Right cardiac atrium (tissue), 5 donors: ENCODE data around the gene C19orf47. TPM values are rescaled to one million over a fixed set of nuclear protein-coding genes. Genes with fewer than 3 reads are reported as not detected.

Experiments used
- ATAC-seq, 2 donors: fragments of 200-7000 bp; cut with Tn5 transposase; one replicate each; pipeline versions ENCODE4 v1.8.0 to v1.9.1; 2020; ENCODE audit warnings: moderate library complexity in 2 of 2, mild to moderate bottlenecking in 1 of 2
- DNase-seq, 3 donors: peaks; one replicate each; pipeline ENCODE4 v3.0.0-alpha.2; 2020
- H3K27ac ChIP-seq: one replicate; pipeline ENCODE4 v1.5.1; 2013; ENCODE audit warnings: mild to moderate bottlenecking, low read length, control low read depth, moderate library complexity
- H3K27me3 ChIP-seq: one replicate; pipeline ENCODE4 v1.6.1; 2013; ENCODE audit not compliant: control insufficient read depth, insufficient read depth
- H3K4me1 ChIP-seq: one replicate; pipeline ENCODE4 v1.6.1; 2013; ENCODE audit warnings: low read length; ENCODE audit not compliant: control insufficient read depth, insufficient read depth
- H3K4me3 ChIP-seq: one replicate; pipeline ENCODE4 v1.5.1; 2013; ENCODE audit warnings: low read length, control low read depth
- H3K9me3 ChIP-seq: one replicate; pipeline ENCODE4 v1.6.1; 2013; ENCODE audit warnings: low read length; ENCODE audit not compliant: control insufficient read depth
- WGBS: extraction: QIAGEN DNeasy Blood & Tissue Kit; methylation state at CpG from one replicate; pipeline ENCODE4 v1.1.7; 2013; 5-methylcytosine and 5-hydroxymethylcytosine counted together
- intact Hi-C, 4 donors: fragments of 100-400 bp; cut with DNase I; formaldehyde crosslinking; loops; one replicate each; pipeline versions ENCODE4 v1.11.0 to v1.14.0; 2022 to 2023
- polyA plus RNA-seq: library from polyadenylated mRNA; stranded (reverse); fragments of 200-250 nt; gene quantifications from one replicate; pipeline ENCODE4 v1.2.3, GENCODE V29; 2013
- total RNA-seq, 4 donors: library from RNA; stranded (reverse); fragmentation: NEBNext Ultra II Directional; extraction: Animal tissue kit (Norgen Biotek cat#: 25700); gene quantifications; one replicate each; pipeline ENCODE4 v1.2.1, GENCODE V29; 2021
- donor health status: healthy with polysubstance abuse.
- donor health status: DM: no; HTN: yes; CAD: no.
- donor health status: DM: no; HTN: no; CAD: no.
- donor health status: DM: no; HTN: yes; CAD: no; lungs with severe emphysema.
- donor health status: DM: yes; HTN: yes; CAD: no.

C19orf47 gene
- total and polyA plus RNA-seq, 5 donors: 116 to 194 (median 158) TPM

- ATAC-seq (no peak), DNase-seq (no peak)
- WGBS: 93% methylated on average over 1 of the region's 1 CpG
- Histone ChIP-seq H3K27me3 (no peaks in the 10 kb centered on the region), H3K9me3 (no peaks in the 10 kb centered on the region), H3K27ac (no peak overlapping the region), H3K4me1 (no peaks in the 10 kb centered on the region), H3K4me3 (no peak overlapping the region)
- intact Hi-C loops: loop anchor here in 3 of 4 donors (5.0 to 10.0 kb wide), 5 partner anchors 165 to 325 kb away; no protein-coding TSS in a partner anchor
Measured at GRCh38 chr19:40309666-40310065, 38.5 kb downstream of the C19orf47 start.

GRCh38 chr19:40305403-40305802, 42.8 kb downstream of the C19orf47 start:
- Histone ChIP-seq H3K27ac (no peak overlapping the region), H3K4me3 (no peak overlapping the region), H3K27me3 (no peaks in the 10 kb centered on the region), H3K9me3 (no peaks in the 10 kb centered on the region), H3K4me1 (no peaks in the 10 kb centered on the region)
- intact Hi-C loops: loop anchor here in 3 of 4 donors (2.0 to 10.0 kb wide), 6 partner anchors 161 to 329 kb away; no protein-coding TSS in a partner anchor
- 8% methylated on average over 5 of the region's 5 CpGs for whole genome bisulfite sequencing
- DNase-seq (peak; percentile 77 to 85 (median 81)), ATAC-seq (peak; percentile 68 to 77)

GRCh38 chr19:40304306-40304705, 43.9 kb downstream of the C19orf47 start:
- WGBS: 49% methylated on average over 4 of the region's 4 CpGs
- ATAC-seq: no peak
- intact Hi-C loops: loop anchor here in 3 of 4 donors (2.0 to 10.0 kb wide), 5 partner anchors 160 to 330 kb away; no protein-coding TSS in a partner anchor
- no peak overlapping the region for H3K4me3 ChIP-seq
- H3K4me1 ChIP-seq: no peaks in the 10 kb centered on the region
- no peak for DNase-seq
- H3K27me3 ChIP-seq: no peaks in the 10 kb centered on the region
- H3K27ac ChIP-seq: no peak overlapping the region
- no peaks in the 10 kb centered on the region for H3K9me3 ChIP-seq

GRCh38 chr19:40303765-40304164, 44.4 kb downstream of the C19orf47 start:
- 84% methylated on average over 2 of the region's 2 CpGs for WGBS
- ATAC-seq (no peak), DNase-seq (no peak)
- H3K4me3 ChIP-seq: no peak overlapping the region
- H3K4me1 ChIP-seq: no peaks in the 10 kb centered on the region
- intact Hi-C loops: loop anchor here in 3 of 4 donors (2.0 to 10.0 kb wide), 5 partner anchors 159 to 331 kb away; no protein-coding TSS in a partner anchor
- H3K27ac ChIP-seq: no peak overlapping the region
- no peaks in the 10 kb centered on the region for H3K27me3 ChIP-seq
- no peaks in the 10 kb centered on the region for H3K9me3 ChIP-seq

GRCh38 chr19:40302224-40303011, 45.8 kb downstream of the C19orf47 start:
- H3K4me3 ChIP-seq: no peak overlapping the region
- intact Hi-C loops: loop anchor here in 3 of 4 donors (10.0 kb wide), 4 partner anchors 158 to 332 kb away; no protein-coding TSS in a partner anchor
- ATAC-seq: no peak
- H3K27me3 ChIP-seq: no peaks in the 10 kb centered on the region
- no peaks in the 10 kb centered on the region for H3K9me3 ChIP-seq
- 89% methylated on average over 6 of the region's 6 CpGs for WGBS
- DNase-seq: no peak
- H3K27ac ChIP-seq: no peak overlapping the region
- H3K4me1 ChIP-seq: no peaks in the 10 kb centered on the region

- Histone ChIP-seq H3K27ac (no peak overlapping the region), H3K27me3 (no peaks in the 10 kb centered on the region), H3K4me3 (no peak overlapping the region), H3K4me1 (no peaks in the 10 kb centered on the region), H3K9me3 (no peaks in the 10 kb centered on the region)
- ATAC-seq: no peak
- intact Hi-C loops: loop anchor here in 3 of 4 donors (10.0 kb wide), 4 partner anchors 156 to 334 kb away; no protein-coding TSS in a partner anchor
- 93% methylated on average over 4 of the region's 4 CpGs for WGBS
- no peak for DNase-seq
Measured at GRCh38 chr19:40300668-40301067, 47.5 kb downstream of the C19orf47 start.

- no peak overlapping the region for H3K27ac ChIP-seq
- WGBS: 56% methylated on average over 3 of the region's 3 CpGs
- no peaks in the 10 kb centered on the region for H3K27me3 ChIP-seq
- H3K4me3 ChIP-seq: no peak overlapping the region
- H3K9me3 ChIP-seq: no peaks in the 10 kb centered on the region
- H3K4me1 ChIP-seq: no peaks in the 10 kb centered on the region
- DNase-seq (no peak), ATAC-seq (no peak)
- intact Hi-C loops: no loop called here
Measured at GRCh38 chr19:40298026-40298425, 50.2 kb downstream of the C19orf47 start.

GRCh38 chr19:40294560-40294959, 53.6 kb downstream of the C19orf47 start:
- Histone ChIP-seq H3K4me1 (no peaks in the 10 kb centered on the region), H3K9me3 (no peaks in the 10 kb centered on the region), H3K27ac (no peak overlapping the region), H3K27me3 (no peaks in the 10 kb centered on the region), H3K4me3 (no peak overlapping the region)
- WGBS: 83% methylated on average over 6 of the region's 6 CpGs
- ATAC-seq (no peak), DNase-seq (no peak)
- intact Hi-C loops: no loop called here

GRCh38 chr19:40286971-40287421, 61.2 kb downstream of the C19orf47 start:
- no peak for DNase-seq
- H3K4me3 ChIP-seq: no peak overlapping the region
- ATAC-seq: no peak
- intact Hi-C loops: no loop called here
- H3K4me1 ChIP-seq: peaks cover 3% of the 10 kb centered on the region
- no peaks in the 10 kb centered on the region for H3K27me3 ChIP-seq
- WGBS: 88% methylated on average over 8 of the region's 8 CpGs
- no peaks in the 10 kb centered on the region for H3K9me3 ChIP-seq
- no peak overlapping the region for H3K27ac ChIP-seq

- H3K4me1 ChIP-seq: peaks cover 3% of the 10 kb centered on the region
- ATAC-seq: no peak
- peak overlapping the region; percentile 30 for H3K27ac ChIP-seq
- H3K4me3 ChIP-seq: no peak overlapping the region
- no peaks in the 10 kb centered on the region for H3K9me3 ChIP-seq
- intact Hi-C loops: no loop called here
- 67% methylated on average over 16 of the region's 16 CpGs for WGBS
- H3K27me3 ChIP-seq: no peaks in the 10 kb centered on the region
- no peak for DNase-seq
Measured at GRCh38 chr19:40286235-40286970, 61.8 kb downstream of the C19orf47 start.
